ENCODE results near the gene YKT6.

DNA sequence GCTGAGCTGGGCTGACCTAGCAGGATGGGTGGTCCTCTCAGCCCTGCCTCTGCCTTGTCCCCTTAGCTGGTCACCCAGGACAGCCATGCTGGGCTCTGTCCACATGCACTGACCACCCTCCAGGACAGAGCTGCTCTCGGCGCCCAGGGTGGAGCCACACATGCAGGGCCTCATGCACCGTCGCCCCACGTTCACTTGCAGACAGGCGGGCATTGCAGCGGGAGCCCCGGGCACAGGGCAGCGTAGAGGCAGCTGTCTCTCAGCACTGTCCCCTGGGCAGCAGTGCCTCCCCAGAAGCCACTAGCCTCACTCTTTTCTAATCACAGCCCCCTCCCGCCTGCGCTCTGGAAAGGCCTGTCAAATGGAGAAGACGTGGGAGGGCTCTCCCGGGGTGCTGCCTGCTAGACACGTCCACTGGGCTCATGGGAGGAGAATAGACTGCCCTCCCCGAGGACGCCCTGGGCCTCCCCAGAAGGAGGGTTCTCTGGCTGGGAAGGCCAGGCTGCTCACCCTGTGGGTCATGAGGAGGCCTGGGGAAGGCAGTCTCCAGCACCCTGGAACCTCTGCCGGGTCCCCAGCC lies 37.4 kb downstream of the YKT6 start:
- TF ChIP-seq CTCF (IDR thresholded peaks at IDR 0.05) (no peak), POLR2AphosphoS5 (IDR thresholded peaks at IDR 0.05; ENCODE audit: insufficient read depth in 1 of 2, low read depth in 1 of 2) (no peak)

All from vagina (tissue), 2 donors.